Measurements from ENCODE around the gene PJA2. TPM values are rescaled to one million over a fixed set of nuclear protein-coding genes. Genes with fewer than 3 reads are reported as not detected.

Gene PJA2
- total RNA-seq, 1 donor from 2014 or later, result 53.3 TPM

DNA sequence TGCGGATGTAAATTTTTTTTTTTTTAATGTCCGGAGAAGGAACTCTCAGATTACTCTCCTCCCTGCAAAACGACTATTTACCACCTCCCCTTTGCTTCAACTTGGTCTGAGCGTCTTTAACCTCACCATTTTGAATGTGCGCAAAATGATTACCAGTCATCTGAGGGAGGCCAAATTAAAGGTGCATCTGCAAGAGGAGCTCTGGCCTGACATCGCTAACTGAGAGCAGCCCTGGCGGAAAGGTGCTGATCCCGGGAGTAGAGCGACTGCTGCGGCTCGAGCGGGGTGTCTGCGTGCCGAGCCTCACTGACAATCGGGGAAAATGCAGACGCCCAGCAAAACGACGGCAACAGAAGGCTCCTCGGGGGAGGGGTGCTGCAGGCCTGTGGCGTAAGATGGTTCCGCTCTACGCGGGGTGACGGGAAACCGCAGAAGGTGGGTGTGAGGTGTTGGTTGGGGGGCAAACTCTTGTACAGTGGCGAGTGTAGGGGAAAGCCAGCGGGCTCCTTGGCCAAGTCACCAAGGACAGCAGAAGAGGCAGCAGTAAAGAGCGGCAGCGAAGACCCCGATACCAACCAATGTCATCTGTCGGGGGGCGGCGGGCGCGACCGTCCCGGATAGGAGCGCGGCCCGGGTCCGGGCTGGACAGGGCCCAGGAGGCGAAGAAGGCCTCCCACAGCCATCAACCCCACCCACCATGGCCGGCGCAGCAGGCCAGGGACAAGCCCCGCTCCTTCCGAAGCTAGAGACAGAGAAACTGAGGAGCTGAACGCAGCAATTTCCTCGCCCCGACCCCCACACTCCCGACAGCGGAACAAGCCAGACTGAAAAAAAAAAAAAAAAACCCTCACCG lies 557 bp downstream of the PJA2 start:
- DNase-seq (ENCODE audit: low read depth in 2 of 2), result peak in 1 of 2 donors; percentile 78

- DNase-seq (ENCODE audit: low read depth in 2 of 2), result no peak
Measured at GRCh38 chr5:109407913-109408312, 1.9 kb downstream of the PJA2 start.

DNA sequence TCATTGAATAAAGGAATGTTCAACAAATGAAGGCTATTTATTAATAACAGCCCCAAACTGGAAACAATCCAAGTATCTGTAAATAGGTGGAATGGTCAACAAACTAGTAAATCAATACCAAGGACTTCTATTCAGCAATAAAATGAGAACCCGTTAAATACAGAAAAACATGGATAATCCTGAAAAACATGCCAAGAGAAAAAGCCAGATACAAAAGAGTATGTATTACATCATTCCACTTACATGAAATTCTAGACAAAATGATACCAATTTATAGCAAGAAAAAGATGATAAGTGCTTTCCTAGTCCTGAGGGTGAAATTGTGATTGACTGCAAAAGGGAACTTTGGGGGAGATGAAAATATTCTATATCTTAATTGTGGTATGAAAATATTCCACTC lies 3.1 kb downstream of the PJA2 start:
- no peak for DNase-seq (ENCODE audit: low read depth in 2 of 2)

DNA sequence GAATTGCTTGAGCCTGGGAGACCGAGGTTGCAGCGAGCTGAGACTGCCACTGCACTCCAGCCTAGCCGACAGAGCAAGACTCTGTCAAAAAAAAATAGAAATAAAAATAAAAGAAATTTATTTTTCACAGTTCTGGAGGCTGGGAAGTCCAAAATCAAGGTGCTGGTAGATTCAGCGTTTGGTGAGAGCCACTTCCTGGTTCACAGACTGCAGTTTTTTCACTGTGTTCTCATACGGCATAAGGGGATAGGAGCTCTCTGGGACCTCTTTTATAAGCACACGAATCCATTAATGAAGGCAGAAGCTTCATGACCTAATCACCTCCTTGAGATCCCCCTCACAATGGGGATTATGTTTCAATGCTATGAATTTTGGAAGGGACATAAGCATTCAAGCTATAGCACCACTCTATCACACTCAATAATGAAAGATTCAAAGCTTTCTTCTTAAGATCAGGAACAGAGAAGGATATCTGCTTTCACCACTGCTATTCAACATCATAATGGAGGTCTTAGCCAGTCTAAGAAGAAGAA lies 5.3 kb downstream of the PJA2 start:
- no peak for DNase-seq (ENCODE audit: low read depth in 2 of 2)

DNA sequence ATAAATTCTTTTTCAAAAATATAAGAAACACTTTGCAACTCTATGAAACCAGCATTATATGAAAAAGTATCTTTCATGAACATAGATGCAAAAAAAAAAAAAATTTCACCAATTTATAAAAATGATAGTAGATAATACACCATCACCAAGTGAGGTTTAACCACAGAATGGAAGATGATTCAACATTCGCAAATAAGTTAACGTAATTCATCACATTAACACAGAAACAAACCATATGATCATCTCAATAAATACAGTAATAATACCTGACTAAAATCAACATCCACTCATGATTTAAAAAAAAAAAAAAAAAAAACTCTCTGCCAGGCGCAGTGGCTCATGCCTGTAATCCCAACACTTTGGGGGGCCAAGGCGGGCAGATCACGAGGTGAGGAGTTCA lies 6.3 kb downstream of the PJA2 start:
- no peak for DNase-seq (ENCODE audit: low read depth in 2 of 2)

GRCh38 chr5:109399092-109399759 lies 10.5 kb downstream of the PJA2 start:
- DNase-seq (ENCODE audit: low read depth in 2 of 2), result no peak

- no peak for DNase-seq (ENCODE audit: low read depth in 2 of 2)
Measured at GRCh38 chr5:109396965-109397364, 12.8 kb downstream of the PJA2 start.

- no peak for DNase-seq (ENCODE audit: low read depth in 2 of 2)
Measured at GRCh38 chr5:109394806-109395205, 15.0 kb downstream of the PJA2 start.

GRCh38 chr5:109390188-109390587 lies 19.6 kb downstream of the PJA2 start:
- DNase-seq (ENCODE audit: low read depth in 2 of 2), result no peak

GRCh38 chr5:109388407-109388806 lies 21.4 kb downstream of the PJA2 start:
- DNase-seq (ENCODE audit: low read depth in 2 of 2), result no peak

DNA sequence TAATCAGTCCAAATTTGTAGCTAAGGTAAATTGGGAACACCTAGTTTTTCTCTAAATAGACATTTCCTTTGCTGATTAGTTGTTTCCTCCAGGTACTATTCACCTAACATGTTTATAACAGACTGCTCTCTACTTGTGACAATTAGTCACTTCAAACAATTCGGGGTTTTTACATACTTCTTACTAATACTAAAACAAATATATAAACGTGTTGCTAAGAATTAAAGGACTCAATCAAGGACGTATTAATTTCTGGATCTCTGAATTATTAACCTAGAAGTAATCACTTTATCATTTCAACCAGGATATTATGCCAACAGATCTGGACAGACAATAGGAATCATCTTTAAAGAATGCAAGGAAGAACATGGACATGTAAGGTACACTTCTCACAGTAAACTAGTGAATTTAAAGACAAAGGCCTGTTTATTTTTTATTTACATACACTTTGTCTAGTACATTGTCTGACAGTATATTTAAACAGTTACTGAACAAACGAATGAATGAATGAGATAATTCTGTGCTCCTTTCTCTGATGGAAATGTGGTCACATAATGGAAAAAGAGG lies 22.3 kb downstream of the PJA2 start:
- no peak for DNase-seq (ENCODE audit: low read depth in 2 of 2)

DNA sequence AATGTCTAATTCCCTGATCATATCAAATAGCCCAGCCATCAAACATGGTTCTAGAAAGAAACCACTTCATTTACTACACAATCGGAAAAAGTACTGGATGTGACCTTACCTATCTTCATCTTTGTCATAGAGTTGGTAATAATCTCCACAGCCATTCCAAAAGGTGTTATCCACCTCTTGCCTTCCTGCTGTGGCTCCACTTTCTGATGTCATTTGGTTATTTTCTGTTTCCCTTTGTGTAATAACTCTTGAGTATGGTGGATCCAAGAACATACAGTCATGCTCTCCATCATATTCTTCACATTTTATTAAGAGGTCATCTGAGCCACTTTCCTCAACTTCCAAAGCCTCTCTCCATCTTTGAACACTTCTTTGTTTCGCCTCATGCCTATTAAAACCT lies 31.7 kb downstream of the PJA2 start:
- DNase-seq (ENCODE audit: low read depth in 2 of 2), result no peak

GRCh38 chr5:109374625-109375024 lies 35.1 kb downstream of the PJA2 start:
- DNase-seq (ENCODE audit: low read depth in 2 of 2), result no peak

DNA sequence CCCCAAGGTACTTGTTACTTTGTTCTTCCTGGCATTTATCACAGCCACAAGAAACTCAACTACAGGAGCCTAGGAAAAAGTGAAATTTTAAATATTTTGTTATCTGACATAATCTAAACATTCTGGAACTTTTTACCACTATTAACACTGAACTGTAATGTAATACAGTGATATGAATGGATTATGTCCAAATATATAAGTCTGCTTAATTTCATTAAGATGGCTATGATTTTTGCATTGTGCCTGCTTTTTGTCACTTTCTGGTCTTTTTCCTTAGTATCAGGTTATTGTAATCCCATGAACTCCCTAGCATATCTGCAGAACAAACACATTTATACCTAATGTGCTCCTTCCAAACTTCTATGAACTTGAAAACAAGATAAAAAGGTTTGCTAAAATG lies 35.8 kb downstream of the PJA2 start:
- no peak for DNase-seq (ENCODE audit: low read depth in 2 of 2)

DNA sequence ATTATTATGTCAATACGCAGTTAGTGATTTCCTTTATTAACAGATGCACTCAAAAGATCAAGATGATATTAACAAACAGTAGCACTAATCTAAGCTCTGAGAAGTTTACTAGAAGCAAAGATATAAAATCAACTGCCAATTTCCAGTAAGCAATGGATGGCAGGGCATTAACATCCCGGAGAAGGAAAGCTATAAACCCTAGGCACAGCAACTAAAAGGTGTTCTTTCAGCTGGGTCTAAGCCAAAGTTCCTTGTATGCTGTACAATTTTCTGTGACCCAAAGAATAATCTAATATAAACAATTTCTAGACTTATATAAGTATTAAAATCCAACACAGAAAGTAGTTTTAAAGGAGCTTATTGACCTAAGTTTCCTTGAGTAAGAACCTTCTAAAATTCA lies 39.4 kb downstream of the PJA2 start:
- no peak for DNase-seq (ENCODE audit: low read depth in 2 of 2)

DNA sequence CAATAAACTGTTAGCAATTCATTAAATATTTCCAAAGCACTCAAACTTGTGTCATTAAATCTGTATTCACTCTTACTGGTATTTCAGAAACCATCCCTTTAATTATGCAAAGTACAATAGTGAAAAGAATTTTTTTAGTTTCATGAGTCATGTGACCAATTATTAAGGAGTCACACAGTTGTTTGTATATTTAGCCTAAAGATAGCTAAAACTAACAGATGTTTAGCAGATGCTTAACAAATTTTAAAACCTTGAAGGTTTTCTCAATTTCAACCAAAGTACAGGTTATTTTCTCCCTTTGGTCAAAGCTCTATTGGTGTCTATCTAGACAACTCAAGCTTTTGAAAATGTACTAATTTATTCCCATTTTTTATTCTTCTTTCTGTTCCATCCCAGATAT lies 44.1 kb downstream of the PJA2 start:
- DNase-seq (ENCODE audit: low read depth in 2 of 2), result no peak

DNA sequence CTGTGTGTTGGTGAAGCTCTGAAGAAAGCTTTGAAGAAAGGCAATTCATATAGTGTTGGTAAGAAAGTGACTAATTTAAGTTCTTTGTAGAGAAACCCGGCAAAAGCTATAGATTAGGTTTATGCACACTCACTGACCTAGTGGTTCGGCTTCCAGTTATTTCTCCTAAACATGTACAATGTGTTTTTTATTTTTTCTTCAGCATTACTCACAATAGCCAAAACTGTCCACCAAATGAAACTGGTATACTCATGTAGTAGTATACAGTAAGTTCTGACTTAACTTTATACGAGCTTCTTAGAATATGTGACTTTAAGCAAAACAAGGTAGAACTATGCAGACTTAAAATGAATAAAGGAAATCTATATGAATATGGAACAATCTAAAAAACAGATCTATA lies 44.8 kb downstream of the PJA2 start:
- DNase-seq (ENCODE audit: low read depth in 2 of 2), result no peak

GRCh38 chr5:109359642-109360041 lies 50.1 kb downstream of the PJA2 start:
- no peak for DNase-seq (ENCODE audit: low read depth in 2 of 2)

DNA sequence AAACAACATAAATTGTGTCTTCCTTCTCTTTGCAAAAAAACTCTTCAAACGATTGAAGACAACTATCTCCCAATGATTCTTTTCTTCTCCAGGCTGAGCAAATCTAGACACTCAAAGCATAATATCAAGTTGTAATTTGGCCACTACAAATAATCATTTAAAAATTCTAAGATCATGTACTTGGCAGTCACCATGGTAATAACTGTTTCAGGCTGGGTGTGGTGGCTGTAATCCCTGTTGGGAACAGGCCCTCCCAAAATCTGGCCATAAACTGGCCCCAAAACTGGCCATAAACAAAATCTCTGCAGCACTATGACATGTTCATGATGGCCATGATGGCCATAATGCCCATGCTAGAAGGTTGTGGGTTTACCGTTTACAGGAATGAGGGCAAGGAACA lies 52.0 kb downstream of the PJA2 start:
- no peak for DNase-seq (ENCODE audit: low read depth in 2 of 2)

- peak in 1 of 2 donors; percentile 26 for DNase-seq (ENCODE audit: low read depth in 2 of 2)
Measured at GRCh38 chr5:109354761-109355160, 55.0 kb downstream of the PJA2 start.

DNA sequence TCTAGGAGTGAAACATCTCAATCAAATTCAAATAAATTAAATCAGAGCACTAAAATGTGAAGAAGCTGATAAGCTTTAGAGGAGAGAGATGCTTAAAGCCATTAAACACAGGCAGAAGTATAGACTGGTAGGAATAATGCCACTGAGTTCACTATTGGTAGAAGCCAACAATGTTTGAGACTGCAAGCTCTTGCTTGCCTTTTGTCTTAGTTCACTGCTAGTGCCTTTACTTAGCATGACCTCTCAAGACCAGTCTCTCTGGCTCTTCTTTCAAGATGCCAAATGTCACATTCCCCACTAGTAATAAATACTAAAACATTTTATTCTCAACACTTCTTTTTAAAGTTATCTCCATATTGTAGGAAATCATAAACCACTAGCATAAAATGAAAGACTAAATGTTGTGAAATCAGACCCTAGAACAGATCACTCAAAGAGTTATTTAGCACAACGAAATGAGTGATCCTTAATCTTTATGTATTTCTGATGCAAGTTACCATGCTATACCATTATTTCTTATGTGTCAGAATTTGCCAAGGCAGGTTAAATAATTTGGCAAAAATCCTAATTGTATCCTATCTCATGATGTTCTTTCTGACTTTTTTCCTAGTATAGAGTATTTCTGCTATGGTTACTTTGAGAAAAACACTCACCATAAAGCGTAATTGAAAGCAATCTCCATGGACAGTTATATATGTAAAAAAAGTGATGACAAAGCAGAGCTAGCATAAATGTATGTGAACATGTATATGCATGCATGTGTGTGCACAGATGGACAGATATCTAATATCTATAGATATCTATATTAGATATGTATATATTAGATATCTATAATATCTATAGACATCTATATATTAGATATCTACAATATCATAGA lies 57.5 kb downstream of the PJA2 start:
- DNase-seq (ENCODE audit: low read depth in 2 of 2), result no peak
